GM12878 (cell line): ENCODE data around the gene YPEL4. TPM values are rescaled to one million over a fixed set of nuclear protein-coding genes. Genes with fewer than 3 reads are reported as not detected.

ENCODE experiments used
- BMI1 ChIP-seq: fragments of 450-650 bp; IDR thresholded peaks from 2 replicates; pipeline ENCODE4 v1.6.1; 2016; ENCODE audit warnings: mild to moderate bottlenecking, moderate library complexity, borderline replicate concordance
- CBFB ChIP-seq: IDR thresholded peaks from 2 replicates; pipeline ENCODE4 v1.6.1; 2016; ENCODE audit warnings: antibody characterized with exemption, low read depth
- CBX5 ChIP-seq: sonication (generic); IDR thresholded peaks from 2 replicates; pipeline ENCODE4 v1.6.1; 2016; ENCODE audit warnings: low read depth, moderate library complexity, mild to moderate bottlenecking, inconsistent platforms
- ETV6 ChIP-seq, 2 experiments: fragments of 450-650 bp in 1 of 2; IDR thresholded peaks in 1 of 2; conservative IDR thresholded peaks in 1 of 2; 2 replicates each; pipeline ENCODE4 v1.6.1; 2014; ENCODE audit warnings: antibody characterized with exemption in 1 of 2, borderline replicate concordance in 1 of 2, low read depth in 1 of 2, mild to moderate bottlenecking in 1 of 2, moderate library complexity in 1 of 2
- EZH2 ChIP-seq: IDR thresholded peaks from 2 replicates; pipeline ENCODE4 v1.6.1; 2012; ENCODE audit warnings: low read depth, mild to moderate bottlenecking, control low read depth, inconsistent platforms, low read length, borderline replicate concordance; ENCODE audit not compliant: control insufficient read depth
- FOXM1 ChIP-seq: IDR thresholded peaks from 2 replicates; pipeline ENCODE4 v1.6.1; 2012; ENCODE audit warnings: low read depth, mild to moderate bottlenecking, inconsistent platforms, low read length, moderate library complexity
- HDAC2 ChIP-seq: fragments of 200-600 bp; sonication (generic); IDR thresholded peaks from 2 replicates; pipeline ENCODE4 v1.6.1; 2017
- HDAC6 ChIP-seq: fragments of 200-600 bp; sonication (generic); IDR thresholded peaks from one replicate; pipeline ENCODE4 v1.8.0; 2017; ENCODE audit warnings: antibody characterized with exemption; ENCODE audit not compliant: unreplicated experiment
- IRF4 ChIP-seq: IDR thresholded peaks from 2 replicates; pipeline ENCODE4 v1.6.1; 2011; ENCODE audit warnings: low read depth, low read length
- MYC ChIP-seq: IDR thresholded peaks from 2 replicates; pipeline ENCODE4 v1.6.1; 2011; ENCODE audit warnings: mild to moderate bottlenecking, low read length, moderate library complexity, inconsistent platforms; ENCODE audit not compliant: insufficient read depth, insufficient replicate concordance, insufficient read length, severe bottlenecking
- NFXL1 ChIP-seq: fragments of 450-650 bp; IDR thresholded peaks from 2 replicates; pipeline ENCODE4 v1.6.1; 2017; ENCODE audit warnings: antibody characterized with exemption, mild to moderate bottlenecking, borderline replicate concordance
- NFYA ChIP-seq: IDR thresholded peaks from 2 replicates; pipeline ENCODE4 v1.6.1; 2011; ENCODE audit warnings: low read depth, mild to moderate bottlenecking, low read length, improper control_type of control experiment, borderline replicate concordance
- PAX5 ChIP-seq: IDR thresholded peaks from 2 replicates; pipeline ENCODE4 v1.6.1; 2011; ENCODE audit warnings: low read depth, low read length, borderline replicate concordance
- PAX8 ChIP-seq: fragments of 450-650 bp; IDR thresholded peaks from 2 replicates; pipeline ENCODE4 v1.6.1; 2017; ENCODE audit warnings: mild to moderate bottlenecking, moderate library complexity
- SMC3 ChIP-seq: IDR thresholded peaks from 2 replicates; pipeline ENCODE4 v1.6.1; 2011; ENCODE audit warnings: low read length, improper control_type of control experiment, borderline replicate concordance
- SRF ChIP-seq, 2 experiments: IDR thresholded peaks; 2 replicates each; pipeline ENCODE4 v1.6.1; 2011; ENCODE audit warnings: low read depth in 2 of 2, low read length in 2 of 2, mild to moderate bottlenecking in 1 of 2, moderate library complexity in 1 of 2
- SUPT20H ChIP-seq: IDR thresholded peaks from 2 replicates; pipeline ENCODE4 v1.6.1; 2011; ENCODE audit warnings: low read depth, mild to moderate bottlenecking, low read length, moderate library complexity, borderline replicate concordance; ENCODE audit not compliant: control insufficient read depth
- ZNF217 ChIP-seq: fragments of 450-650 bp; IDR thresholded peaks from 2 replicates; pipeline ENCODE4 v1.6.1; 2017; ENCODE audit warnings: antibody characterized with exemption, mild to moderate bottlenecking
- ZNF592 ChIP-seq: fragments of 450-650 bp; IDR thresholded peaks from 2 replicates; pipeline ENCODE4 v1.6.1; 2017; ENCODE audit warnings: mild to moderate bottlenecking, moderate library complexity
- ZSCAN29 ChIP-seq: fragments of 450-650 bp; IDR thresholded peaks from 2 replicates; pipeline ENCODE4 v1.6.1; 2017; ENCODE audit warnings: mild to moderate bottlenecking, moderate library complexity
- polyA plus RNA-seq, 11 experiments: library from polyadenylated mRNA; depleted of rRNA in 4 of 11; unstranded in 6 of 11; stranded (reverse) in 5 of 11; fragments of >200 nt; fragmentation: Nextera tagmentation in 4 of 11; fragmentation: Illumina TruSeq in 1 of 11; extraction: Ambion mirVana in 4 of 11; extraction: Trizol in 1 of 11; gene quantifications; 1 replicate in 1 of 11; 2 replicates in 10 of 11; pipeline versions ENCODE4 v1.2.1 to v1.2.3, GENCODE V29; 2011 to 2016; ENCODE audit warnings: inconsistent platforms in 2 of 11, missing spikeins in 2 of 11, low read depth in 1 of 11
- total RNA-seq, 4 experiments: library from RNA; depleted of rRNA in 3 of 4; stranded (reverse); fragments of >200 nt in 3 of 4; fragmentation: Illumina TruSeq in 1 of 4; extraction: Trizol in 1 of 4; gene quantifications; 2 replicates each; pipeline versions ENCODE4 v1.2.1 to v1.2.3, GENCODE V29; 2013 to 2021
- TF ChIP-seq, protein P1 (sequence below): fragments of 450-650 bp; IDR thresholded peaks from 2 replicates; pipeline ENCODE4 v1.6.1; 2017; ENCODE audit warnings: mild to moderate bottlenecking, low read depth, inconsistent platforms; ENCODE audit not compliant: poor library complexity, severe bottlenecking
- TF ChIP-seq, protein P2 (sequence below): fragments of 450-650 bp; IDR thresholded peaks from 2 replicates; pipeline ENCODE4 v1.6.1; 2016; ENCODE audit warnings: mild to moderate bottlenecking

YPEL4 gene
- total and polyA plus RNA-seq, 10 of the 15 experiments (the other 5 are each of a cell fraction or from before 2014, with no cell fraction given) = 0.07 to 0.50 (median 0.13) TPM; not detected in 5

- peak; percentile 43 for TF ChIP-seq MYC
- no peak for TF ChIP-seq IRF4
- 0 out of 2 replicates have a peak, but pooled peaks have one; percentile 14 for TF ChIP-seq CBFB
- no peak for TF ChIP-seq FOXM1
- no peak for TF ChIP-seq ETV6 (conservative IDR thresholded peaks at IDR 0.05 in 1 of 2, IDR thresholded peaks at IDR 0.05 in 1 of 2; ENCODE audit: borderline replicate concordance in 1 of 2, low read depth in 1 of 2)
- no peak for TF ChIP-seq CBX5
- TF ChIP-seq HDAC2 = no peak
- TF ChIP-seq PAX8 = no peak
- TF ChIP-seq, protein P1, sequence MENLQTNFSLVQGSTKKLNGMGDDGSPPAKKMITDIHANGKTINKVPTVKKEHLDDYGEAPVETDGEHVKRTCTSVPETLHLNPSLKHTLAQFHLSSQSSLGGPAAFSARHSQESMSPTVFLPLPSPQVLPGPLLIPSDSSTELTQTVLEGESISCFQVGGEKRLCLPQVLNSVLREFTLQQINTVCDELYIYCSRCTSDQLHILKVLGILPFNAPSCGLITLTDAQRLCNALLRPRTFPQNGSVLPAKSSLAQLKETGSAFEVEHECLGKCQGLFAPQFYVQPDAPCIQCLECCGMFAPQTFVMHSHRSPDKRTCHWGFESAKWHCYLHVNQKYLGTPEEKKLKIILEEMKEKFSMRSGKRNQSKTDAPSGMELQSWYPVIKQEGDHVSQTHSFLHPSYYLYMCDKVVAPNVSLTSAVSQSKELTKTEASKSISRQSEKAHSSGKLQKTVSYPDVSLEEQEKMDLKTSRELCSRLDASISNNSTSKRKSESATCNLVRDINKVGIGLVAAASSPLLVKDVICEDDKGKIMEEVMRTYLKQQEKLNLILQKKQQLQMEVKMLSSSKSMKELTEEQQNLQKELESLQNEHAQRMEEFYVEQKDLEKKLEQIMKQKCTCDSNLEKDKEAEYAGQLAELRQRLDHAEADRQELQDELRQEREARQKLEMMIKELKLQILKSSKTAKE = no peak
- no peak for TF ChIP-seq NFXL1
- TF ChIP-seq BMI1 = no peak
- TF ChIP-seq, protein P2, sequence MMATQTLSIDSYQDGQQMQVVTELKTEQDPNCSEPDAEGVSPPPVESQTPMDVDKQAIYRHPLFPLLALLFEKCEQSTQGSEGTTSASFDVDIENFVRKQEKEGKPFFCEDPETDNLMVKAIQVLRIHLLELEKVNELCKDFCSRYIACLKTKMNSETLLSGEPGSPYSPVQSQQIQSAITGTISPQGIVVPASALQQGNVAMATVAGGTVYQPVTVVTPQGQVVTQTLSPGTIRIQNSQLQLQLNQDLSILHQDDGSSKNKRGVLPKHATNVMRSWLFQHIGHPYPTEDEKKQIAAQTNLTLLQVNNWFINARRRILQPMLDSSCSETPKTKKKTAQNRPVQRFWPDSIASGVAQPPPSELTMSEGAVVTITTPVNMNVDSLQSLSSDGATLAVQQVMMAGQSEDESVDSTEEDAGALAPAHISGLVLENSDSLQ = no peak
- no peak for TF ChIP-seq NFYA
- TF ChIP-seq ZSCAN29 = 0 out of 2 replicates have a peak, but pooled peaks have one; percentile 20
- TF ChIP-seq SMC3 = no peak
- TF ChIP-seq SUPT20H = no peak
- TF ChIP-seq PAX5 = peak; percentile 25; the same call in 1 of the 2 replicates
- TF ChIP-seq ZNF217 = no peak
- TF ChIP-seq SRF (IDR thresholded peaks at IDR 0.05; ENCODE audit: low read depth in 2 of 2, low read length in 2 of 2) = no peak
- no peak for TF ChIP-seq HDAC6
- TF ChIP-seq ZNF592 = no peak
- no peak for TF ChIP-seq EZH2
These were observed 18.2 kb upstream of the YPEL4 start, which contains the start of gene ZDHHC5 (continued) for GRCh38 chr11:57667736-57668433.
